HEK293T (cell line): ENCODE measurements around the gene ADAMTS13.

Source experiments
- CTCF ChIA-PET: fragments of 350-600 bp; formaldehyde crosslinking; extraction: SDS; loops from one replicate; lab custom pipeline; 2021; ENCODE audit warnings: antibody characterized with exemption, inconsistent platforms; lab: Yijun Ruan, JAX
- POLR2A ChIA-PET: fragments of 350-600 bp; formaldehyde crosslinking; extraction: SDS; loops from one replicate; lab custom pipeline; 2020; ENCODE audit warnings: antibody characterized with exemption, inconsistent platforms; lab: Yijun Ruan, JAX
- DNase-seq: peaks from one replicate; pipeline ENCODE4 v3.0.0; 2012; ENCODE audit warnings: mixed read lengths; ENCODE audit errors: extremely low spot score
- ARNT ChIP-seq: fragments of 450-650 bp; IDR thresholded peaks from 2 replicates; pipeline ENCODE4 v1.6.1; 2017; ENCODE audit warnings: mild to moderate bottlenecking
- BHLHE40 ChIP-seq: fragments of 450-650 bp; IDR thresholded peaks from 2 replicates; pipeline ENCODE4 v1.6.1; 2016; ENCODE audit warnings: mild to moderate bottlenecking, moderate library complexity, borderline replicate concordance
- CTBP1 ChIP-seq: fragments of 450-650 bp; IDR thresholded peaks from 2 replicates; pipeline ENCODE4 v1.6.1; 2016; ENCODE audit warnings: borderline replicate concordance
- ELF4 ChIP-seq: fragments of 450-650 bp; IDR thresholded peaks from 2 replicates; pipeline ENCODE4 v1.6.1; 2017; ENCODE audit warnings: antibody characterized with exemption
- FOXA1 ChIP-seq: fragments of 450-650 bp; IDR thresholded peaks from 2 replicates; pipeline ENCODE4 v1.6.1; 2016; ENCODE audit warnings: mild to moderate bottlenecking
- FOXK2 ChIP-seq: fragments of 450-650 bp; IDR thresholded peaks from 2 replicates; pipeline ENCODE4 v1.6.1; 2016; ENCODE audit warnings: mild to moderate bottlenecking
- FOXM1 ChIP-seq: fragments of 450-650 bp; IDR thresholded peaks from 2 replicates; pipeline ENCODE4 v1.6.1; 2017; ENCODE audit warnings: mild to moderate bottlenecking, borderline replicate concordance
- HDGF ChIP-seq: fragments of 450-650 bp; IDR thresholded peaks from 2 replicates; pipeline ENCODE4 v1.6.1; 2017; ENCODE audit warnings: antibody characterized with exemption, borderline replicate concordance
- L3MBTL2 ChIP-seq: fragments of 450-650 bp; conservative IDR thresholded peaks from 2 replicates; pipeline ENCODE4 v1.6.1; 2016; ENCODE audit warnings: mild to moderate bottlenecking
- LEF1 ChIP-seq: fragments of 450-650 bp; IDR thresholded peaks from 2 replicates; pipeline ENCODE4 v1.6.1; 2017; ENCODE audit warnings: mild to moderate bottlenecking, borderline replicate concordance
- NFRKB ChIP-seq: fragments of 450-650 bp; IDR thresholded peaks from 2 replicates; pipeline ENCODE4 v1.6.1; 2016; ENCODE audit warnings: mild to moderate bottlenecking, moderate library complexity
- SP1 ChIP-seq: fragments of 450-650 bp; IDR thresholded peaks from 2 replicates; pipeline ENCODE4 v1.6.1; 2017
- SUZ12 ChIP-seq: fragments of 450-650 bp; IDR thresholded peaks from 2 replicates; pipeline ENCODE4 v1.6.1; 2016; ENCODE audit warnings: mild to moderate bottlenecking
- TARDBP ChIP-seq: fragments of 450-650 bp; IDR thresholded peaks from 2 replicates; pipeline ENCODE4 v1.6.1; 2016
- ZNF384 ChIP-seq: fragments of 450-650 bp; IDR thresholded peaks from 2 replicates; pipeline ENCODE4 v1.6.1; 2016
- TF ChIP-seq, protein P1 (sequence below): fragments of 450-650 bp; IDR thresholded peaks from 2 replicates; pipeline ENCODE4 v1.6.1; 2016

ADAMTS13 gene

DNA sequence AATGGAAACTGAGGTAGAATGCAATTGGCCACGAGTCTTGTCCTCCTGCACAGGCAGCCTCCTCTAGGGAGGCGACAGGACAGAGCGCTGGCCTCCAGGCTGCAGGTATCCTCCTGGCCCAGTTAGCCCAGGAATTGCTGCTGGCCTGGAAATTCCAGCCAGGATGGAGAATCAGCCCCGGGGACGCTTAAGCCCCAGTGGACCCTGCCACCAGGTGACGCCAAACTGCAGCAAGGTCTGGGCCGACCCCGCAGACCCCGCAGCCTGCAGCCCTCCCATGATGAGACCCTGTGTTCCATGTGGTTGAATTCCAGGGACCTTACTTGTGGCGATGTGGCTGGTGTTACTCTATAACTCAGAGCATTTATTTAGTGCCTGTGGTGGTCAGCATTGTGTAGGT, 44.9 kb downstream of the ADAMTS13 start:
- CTCF ChIA-PET, result no interaction called here

DNA sequence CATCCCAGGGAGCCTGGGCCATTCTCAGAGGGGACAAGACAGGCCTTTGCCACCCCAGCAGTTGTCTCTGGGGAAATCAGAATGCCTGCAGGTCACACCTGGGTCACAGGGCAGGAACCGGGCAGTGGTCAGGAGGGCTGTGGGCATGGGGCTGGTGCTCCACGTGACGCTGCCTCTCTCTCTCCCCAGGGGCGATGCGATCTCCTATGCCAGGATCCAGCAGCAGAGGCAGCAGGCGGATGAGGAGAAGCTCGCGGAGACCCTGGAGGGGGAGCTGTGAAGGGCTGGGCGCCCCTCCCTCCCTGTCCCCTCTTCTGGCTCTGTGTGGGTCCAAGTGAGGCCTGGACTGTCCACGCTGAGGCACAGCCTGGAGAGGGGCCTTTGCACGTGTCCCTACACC, 46.2 kb downstream of the ADAMTS13 start:
- POLR2A ChIA-PET, result no interaction called here
- CTCF ChIA-PET, result no interaction called here
- TF ChIP-seq, protein P1, sequence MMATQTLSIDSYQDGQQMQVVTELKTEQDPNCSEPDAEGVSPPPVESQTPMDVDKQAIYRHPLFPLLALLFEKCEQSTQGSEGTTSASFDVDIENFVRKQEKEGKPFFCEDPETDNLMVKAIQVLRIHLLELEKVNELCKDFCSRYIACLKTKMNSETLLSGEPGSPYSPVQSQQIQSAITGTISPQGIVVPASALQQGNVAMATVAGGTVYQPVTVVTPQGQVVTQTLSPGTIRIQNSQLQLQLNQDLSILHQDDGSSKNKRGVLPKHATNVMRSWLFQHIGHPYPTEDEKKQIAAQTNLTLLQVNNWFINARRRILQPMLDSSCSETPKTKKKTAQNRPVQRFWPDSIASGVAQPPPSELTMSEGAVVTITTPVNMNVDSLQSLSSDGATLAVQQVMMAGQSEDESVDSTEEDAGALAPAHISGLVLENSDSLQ, result no peak
- TF ChIP-seq HDGF (no peak), FOXA1 (no peak), FOXK2 (no peak), L3MBTL2 (no peak), SUZ12 (no peak), ZNF384 (no peak), LEF1 (no peak), ARNT (no peak), NFRKB (no peak), BHLHE40 (no peak), SP1 (no peak), TARDBP (no peak), CTBP1 (no peak)
- no peak for DNase-seq

More for the DNA sequence above, 44.9 kb downstream of the ADAMTS13 start:
- POLR2A ChIA-PET, result no interaction called here
- no peak for DNase-seq
- TF ChIP-seq ZNF384 (no peak), SP1 (no peak), L3MBTL2 (no peak), BHLHE40 (no peak), ARNT (no peak)

DNA sequence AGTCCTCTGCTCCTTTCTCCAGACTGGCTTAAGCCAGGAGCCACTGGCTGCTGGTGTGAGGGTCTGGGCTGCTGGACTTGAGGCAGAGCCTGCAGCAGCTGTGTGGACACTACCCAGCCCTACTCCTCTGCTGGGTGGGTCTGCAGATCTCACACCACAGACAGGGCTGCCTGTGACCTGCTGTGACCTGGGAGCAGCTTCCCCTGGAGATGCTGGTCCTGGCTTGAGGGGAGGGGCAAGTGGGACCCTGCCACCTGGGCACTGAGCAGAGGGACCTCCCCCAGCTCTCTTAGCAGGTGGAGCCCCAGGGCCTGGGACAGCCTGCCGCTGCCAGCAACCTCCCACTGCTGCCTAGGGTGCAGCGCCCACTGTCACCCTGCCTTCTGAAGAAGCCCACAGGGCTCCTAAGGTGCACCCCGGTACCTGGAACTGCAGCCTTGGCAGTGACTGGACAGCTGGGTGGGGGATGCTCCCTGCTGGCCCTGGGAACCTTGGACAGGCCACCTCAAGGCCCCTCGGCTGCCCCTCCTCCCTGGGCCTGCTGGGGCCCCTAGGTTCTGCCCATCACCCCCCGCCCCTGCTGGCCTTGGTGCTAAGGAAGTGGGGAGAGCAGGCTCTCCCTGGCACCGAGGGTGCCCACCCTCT, 46.7 kb downstream of the ADAMTS13 start:
- CTCF ChIA-PET, result no interaction called here
- no peak for TF ChIP-seq NFRKB
- TF ChIP-seq ZNF384, result no peak
- TF ChIP-seq FOXK2, result no peak
- TF ChIP-seq SP1, result no peak
- TF ChIP-seq ELF4, result no peak
- no peak for TF ChIP-seq FOXA1
- TF ChIP-seq TARDBP, result no peak
- DNase-seq, result no peak
- POLR2A ChIA-PET, result no interaction called here

DNA sequence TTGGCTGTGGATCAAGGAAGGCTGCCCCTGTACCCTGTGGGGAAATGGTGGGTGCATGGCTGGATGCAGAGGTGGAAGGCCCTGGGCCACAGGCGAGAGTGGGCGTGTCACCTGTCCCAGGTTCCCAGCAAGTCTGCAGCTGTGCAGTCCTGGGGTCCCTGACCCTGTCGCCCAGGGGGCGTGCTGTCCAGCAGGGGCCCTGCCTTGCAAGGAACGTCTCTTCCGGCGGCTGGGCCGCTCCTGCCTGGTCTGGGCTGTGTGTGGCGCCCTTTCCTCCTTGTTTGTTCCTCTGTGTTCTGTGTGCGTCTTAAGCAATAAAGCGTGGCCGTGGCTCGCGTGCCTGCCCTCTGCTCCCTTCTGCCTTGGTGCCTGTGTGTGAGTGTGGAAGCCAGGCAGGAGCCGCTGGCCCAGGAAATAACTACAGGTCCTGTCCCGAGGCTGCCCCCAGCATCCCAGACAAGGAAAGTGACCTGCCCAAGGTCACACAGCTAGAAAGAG, 48.3 kb downstream of the ADAMTS13 start:
- DNase-seq, result no peak
- ChIA-PET CTCF (no interaction called here), POLR2A (no interaction called here)
- TF ChIP-seq CTBP1 (no peak), ELF4 (no peak), HDGF (no peak), FOXM1 (no peak), BHLHE40 (no peak)

DNA sequence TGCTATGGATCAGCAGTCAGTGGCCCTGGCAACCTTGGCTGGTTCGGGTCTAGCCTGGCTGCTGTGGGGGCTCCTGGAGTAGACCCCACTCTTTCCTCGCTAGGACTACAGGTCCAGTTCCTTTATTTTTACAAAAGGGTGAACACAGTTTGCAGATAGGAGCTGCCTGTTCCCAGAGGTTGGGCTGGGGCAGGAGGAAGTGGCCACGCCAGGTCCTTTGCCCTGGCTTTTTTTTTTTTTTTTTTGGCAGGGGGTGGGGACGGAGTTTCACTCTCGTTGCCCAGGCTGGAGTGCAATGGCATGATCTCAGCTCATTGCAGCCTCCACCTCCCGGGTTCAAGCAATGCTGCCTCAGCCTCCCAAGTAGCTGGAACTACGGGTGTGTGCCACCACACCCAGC, 48.8 kb downstream of the ADAMTS13 start:
- TF ChIP-seq ARNT, result no peak
- TF ChIP-seq BHLHE40, result no peak
- TF ChIP-seq FOXM1, result no peak
- TF ChIP-seq TARDBP, result no peak
- no peak for TF ChIP-seq ZNF384
- TF ChIP-seq NFRKB, result no peak
- TF ChIP-seq ELF4, result no peak
- TF ChIP-seq FOXK2, result no peak
- TF ChIP-seq SP1, result no peak
- no peak for TF ChIP-seq SUZ12
- TF ChIP-seq, protein P1, result no peak
- TF ChIP-seq LEF1, result no peak
- CTCF ChIA-PET, result no interaction called here
- DNase-seq, result no peak
- POLR2A ChIA-PET, result no interaction called here

DNA sequence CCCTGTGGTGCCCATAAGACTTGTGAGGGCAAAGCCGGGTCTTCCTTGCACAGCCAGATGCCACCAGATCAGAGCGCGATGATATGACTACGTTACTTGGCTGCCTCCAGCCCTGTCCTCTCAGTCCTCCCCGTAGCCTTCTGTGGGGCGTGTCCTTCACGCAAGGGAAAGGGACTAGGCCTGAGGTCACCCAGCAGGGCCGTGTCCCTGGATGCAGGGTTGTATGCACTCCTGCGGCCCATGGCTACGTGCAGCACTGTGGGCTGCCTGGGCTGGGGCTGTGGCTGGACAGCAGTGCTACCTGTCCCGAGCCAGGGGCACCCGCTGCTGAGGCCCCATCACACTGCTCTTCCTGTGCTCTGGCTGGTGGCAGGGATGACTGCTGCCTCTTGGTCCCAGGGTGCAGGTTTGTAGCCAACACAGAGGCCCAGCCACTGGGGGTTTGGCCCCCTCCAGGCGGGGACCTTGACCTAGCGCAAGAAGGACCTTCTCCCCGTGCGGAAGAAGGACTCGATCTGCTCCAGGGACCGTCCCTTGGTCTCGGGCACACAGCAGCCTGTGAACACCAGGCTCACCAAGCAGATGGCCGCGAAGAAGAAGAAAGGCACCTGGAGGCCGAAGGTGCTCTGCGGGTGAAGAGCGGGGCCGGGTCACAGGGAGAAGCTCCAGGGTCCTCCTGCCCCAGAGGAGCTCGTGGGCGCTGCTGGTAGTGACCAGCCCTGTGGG, 49.5 kb downstream of the ADAMTS13 start:
- TF ChIP-seq TARDBP (no peak), HDGF (no peak), LEF1 (no peak), ARNT (no peak), NFRKB (no peak), ZNF384 (no peak), SUZ12 (no peak), FOXA1 (no peak), FOXM1 (no peak), L3MBTL2 (no peak), SP1 (no peak), FOXK2 (no peak), BHLHE40 (no peak), ELF4 (no peak)
- TF ChIP-seq, protein P1, result no peak
- ChIA-PET POLR2A (interaction anchor here (0.6 kb wide), 1 partner anchor 12 kb away, joined by 3 read pairs; no protein-coding TSS in a partner anchor), CTCF (no interaction called here)
- no peak for DNase-seq
